Liver (tissue), 9 donors: Measurements from ENCODE around the gene ITIH4. TPM values are rescaled to one million over a fixed set of nuclear protein-coding genes. Genes with fewer than 3 reads are reported as not detected.

Experiments used
- DNase-seq: peaks from one replicate; pipeline ENCODE4 v3.0.0-alpha.2; 2017; ENCODE audit warnings: low spot score
- H3K27ac ChIP-seq, 2 donors: one replicate each; pipeline ENCODE4 v1.7.0; 2013; ENCODE audit warnings: inconsistent platforms in 2 of 2, low read length in 2 of 2, control low read depth in 1 of 2, low read depth in 1 of 2, mild to moderate bottlenecking in 1 of 2
- H3K27me3 ChIP-seq, 4 donors: one replicate each; pipeline versions ENCODE4 v1.6.1 to v1.7.0; 2013; ENCODE audit warnings: low read length in 3 of 4, inconsistent platforms in 1 of 4, mild to moderate bottlenecking in 1 of 4, moderate library complexity in 1 of 4; ENCODE audit not compliant: control insufficient read depth in 4 of 4, insufficient read depth in 4 of 4
- H3K36me3 ChIP-seq, 4 donors: one replicate each; pipeline versions ENCODE4 v1.6.1 to v1.7.0; 2013; ENCODE audit warnings: low read length in 3 of 4, mild to moderate bottlenecking in 3 of 4, low read depth in 1 of 4, moderate library complexity in 1 of 4; ENCODE audit not compliant: control insufficient read depth in 4 of 4, insufficient read depth in 3 of 4
- H3K4me1 ChIP-seq, 4 donors: one replicate each; pipeline versions ENCODE4 v1.6.1 to v1.7.0; 2013; ENCODE audit warnings: low read length in 3 of 4, mild to moderate bottlenecking in 3 of 4, moderate library complexity in 1 of 4; ENCODE audit not compliant: control insufficient read depth in 4 of 4, insufficient read depth in 4 of 4
- H3K4me3 ChIP-seq, 3 donors: one replicate each; pipeline versions ENCODE4 v1.6.1 to v1.7.0; 2013; ENCODE audit warnings: low read length in 3 of 3, control low read depth in 1 of 3, low read depth in 1 of 3, mild to moderate bottlenecking in 1 of 3
- H3K9ac ChIP-seq, 2 donors: one replicate each; pipeline ENCODE4 v1.7.0; 2013; ENCODE audit warnings: low read length in 2 of 2, mild to moderate bottlenecking in 2 of 2, moderate library complexity in 2 of 2, control low read depth in 1 of 2, low read depth in 1 of 2
- H3K9me3 ChIP-seq, 4 donors: one replicate each; pipeline versions ENCODE4 v1.6.1 to v1.7.0; 2013; ENCODE audit warnings: low read length in 3 of 4; ENCODE audit not compliant: control insufficient read depth in 4 of 4
- EGR1 ChIP-seq, 2 donors: IDR thresholded peaks; 2 replicates each; pipeline ENCODE4 v1.6.1; 2016 to 2018; ENCODE audit warnings: antibody characterized with exemption in 2 of 2, low read depth in 2 of 2
- FOXA1 ChIP-seq: IDR thresholded peaks from 2 replicates; pipeline ENCODE4 v1.6.1; 2016; ENCODE audit warnings: antibody characterized with exemption
- FOXA2 ChIP-seq: IDR thresholded peaks from 2 replicates; pipeline ENCODE4 v1.6.1; 2016; ENCODE audit warnings: antibody characterized with exemption
- GABPA ChIP-seq, 2 donors: IDR thresholded peaks in 1 of 2; conservative IDR thresholded peaks in 1 of 2; 2 replicates each; pipeline ENCODE4 v1.6.1; 2016; ENCODE audit warnings: antibody characterized with exemption in 2 of 2, mild to moderate bottlenecking in 1 of 2, moderate library complexity in 1 of 2
- HNF4A ChIP-seq, 2 donors: conservative IDR thresholded peaks; 2 replicates each; pipeline ENCODE4 v1.6.1; 2016; ENCODE audit warnings: antibody characterized with exemption in 2 of 2, mild to moderate bottlenecking in 2 of 2
- HNF4G ChIP-seq: IDR thresholded peaks from 2 replicates; pipeline ENCODE4 v1.6.1; 2016; ENCODE audit warnings: antibody characterized with exemption
- JUND ChIP-seq, 2 donors: IDR thresholded peaks; 2 replicates each; pipeline ENCODE4 v1.6.1; 2016; ENCODE audit warnings: antibody characterized with exemption in 2 of 2
- RAD21 ChIP-seq, 2 donors: IDR thresholded peaks; 2 replicates each; pipeline ENCODE4 v1.6.1; 2016; ENCODE audit warnings: antibody characterized with exemption in 2 of 2, mild to moderate bottlenecking in 2 of 2
- RXRA ChIP-seq, 2 donors: IDR thresholded peaks; 2 replicates each; pipeline ENCODE4 v1.6.1; 2017 to 2018; ENCODE audit warnings: antibody characterized with exemption in 2 of 2, mild to moderate bottlenecking in 1 of 2
- SP1 ChIP-seq: IDR thresholded peaks from 2 replicates; pipeline ENCODE4 v1.6.1; 2018; ENCODE audit warnings: antibody characterized with exemption, mild to moderate bottlenecking
- TAF1 ChIP-seq: conservative IDR thresholded peaks from 2 replicates; pipeline ENCODE4 v1.6.1; 2016; ENCODE audit warnings: antibody characterized with exemption, mild to moderate bottlenecking
- WGBS: extraction: QIAGEN DNeasy Blood & Tissue Kit; methylation state at CpG from one replicate; pipeline ENCODE4 v1.1.7; 2013; 5-methylcytosine and 5-hydroxymethylcytosine counted together
- polyA plus RNA-seq, 2 donors: library from polyadenylated mRNA; stranded (reverse) in 1 of 2; unstranded in 1 of 2; fragments of 200-250 nt in 1 of 2; fragments of >200 nt in 1 of 2; fragmentation: Nextera tagmentation in 1 of 2; extraction: Ambion mirVana in 1 of 2; gene quantifications; one replicate each; pipeline versions ENCODE4 v1.2.1 to v1.2.3, GENCODE V29; 2013 to 2015
- total RNA-seq, 2 donors: library from RNA; depleted of rRNA; stranded (reverse); fragments of >200 nt; gene quantifications; one replicate each; pipeline ENCODE4 v1.2.3, GENCODE V29; 2014
- TF ChIP-seq, protein P1 (sequence below): IDR thresholded peaks from 2 replicates; pipeline ENCODE4 v1.6.1; 2016; ENCODE audit warnings: antibody characterized with exemption
- TF ChIP-seq, protein P2 (sequence below): IDR thresholded peaks from 2 replicates; pipeline ENCODE4 v1.6.1; 2016; ENCODE audit warnings: antibody characterized with exemption
- TF ChIP-seq, protein P3 (sequence below): IDR thresholded peaks from 2 replicates; pipeline ENCODE4 v1.6.1; 2016; ENCODE audit warnings: antibody characterized with exemption
- TF ChIP-seq, protein P4 (sequence below): IDR thresholded peaks from 2 replicates; pipeline ENCODE4 v1.6.1; 2016; ENCODE audit warnings: antibody characterized with exemption, mild to moderate bottlenecking
- TF ChIP-seq, protein P5 (sequence below): fragments of 150-350 bp; IDR thresholded peaks from 2 replicates; pipeline ENCODE4 v1.5.1; 2017; ENCODE audit warnings: improper control_type of control experiment, low read depth, low read length; ENCODE audit not compliant: missing input control
- donor health status: healthy.
- donor health status: healthy.
- donor health status: healthy.
- donor health status: healthy.
- donor health status: healthy.

ITIH4 gene
- total and polyA plus RNA-seq, 4 donors = 447 to 3,354 (median 2,410) TPM

DNA sequence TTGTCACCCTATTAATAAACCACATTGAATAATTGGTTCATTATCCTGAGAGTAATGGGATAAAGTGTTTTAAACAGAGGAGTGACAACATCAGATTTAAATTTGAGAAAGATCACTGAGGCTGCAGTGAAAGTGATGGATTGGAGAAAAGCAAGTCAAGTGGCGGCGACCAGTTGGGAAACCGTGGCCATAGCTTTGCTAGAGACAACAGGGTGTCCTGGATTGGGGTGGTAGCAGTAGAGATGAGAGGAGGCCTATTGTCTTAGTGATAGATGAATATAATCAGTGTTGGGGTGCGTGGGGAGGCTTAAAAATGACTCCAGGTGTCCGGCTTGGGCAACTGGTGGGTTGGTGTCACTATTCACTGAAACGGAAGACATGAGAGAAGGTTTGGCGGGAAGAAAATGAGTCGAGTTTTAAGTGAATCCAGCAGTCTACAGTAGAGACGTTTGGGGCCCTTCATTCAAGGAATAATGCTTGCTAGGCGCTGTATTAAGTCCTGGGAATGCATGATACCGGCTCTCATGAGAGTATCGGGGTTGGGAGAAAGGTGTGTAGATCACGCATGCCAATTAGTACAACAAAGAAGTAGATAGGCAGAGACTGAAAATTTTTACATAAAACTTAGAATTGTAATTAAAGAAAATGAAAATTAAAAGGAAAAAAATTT is 60.6 kb downstream of the ITIH4 start:
- peaks cover 4 to 28% (median 13%) of the 10 kb centered on the region in 4 donors for H3K36me3 ChIP-seq
- no peak overlapping the region for H3K27ac ChIP-seq
- H3K4me1 ChIP-seq = peaks cover 5 to 47% (median 42%) of the 10 kb centered on the region in 4 donors
- peak overlapping the region; percentile 53 to 92 (median 70) for H3K4me3 ChIP-seq
- no peak for DNase-seq
- WGBS = 29% methylated on average over 13 of the region's 13 CpGs
- H3K27me3 ChIP-seq = no peaks in the 10 kb centered on the region
- no peaks in the 10 kb centered on the region for H3K9me3 ChIP-seq
- H3K9ac ChIP-seq = peak overlapping the region in 1 of 2 donors; percentile 40
- TF ChIP-seq, protein P1, sequence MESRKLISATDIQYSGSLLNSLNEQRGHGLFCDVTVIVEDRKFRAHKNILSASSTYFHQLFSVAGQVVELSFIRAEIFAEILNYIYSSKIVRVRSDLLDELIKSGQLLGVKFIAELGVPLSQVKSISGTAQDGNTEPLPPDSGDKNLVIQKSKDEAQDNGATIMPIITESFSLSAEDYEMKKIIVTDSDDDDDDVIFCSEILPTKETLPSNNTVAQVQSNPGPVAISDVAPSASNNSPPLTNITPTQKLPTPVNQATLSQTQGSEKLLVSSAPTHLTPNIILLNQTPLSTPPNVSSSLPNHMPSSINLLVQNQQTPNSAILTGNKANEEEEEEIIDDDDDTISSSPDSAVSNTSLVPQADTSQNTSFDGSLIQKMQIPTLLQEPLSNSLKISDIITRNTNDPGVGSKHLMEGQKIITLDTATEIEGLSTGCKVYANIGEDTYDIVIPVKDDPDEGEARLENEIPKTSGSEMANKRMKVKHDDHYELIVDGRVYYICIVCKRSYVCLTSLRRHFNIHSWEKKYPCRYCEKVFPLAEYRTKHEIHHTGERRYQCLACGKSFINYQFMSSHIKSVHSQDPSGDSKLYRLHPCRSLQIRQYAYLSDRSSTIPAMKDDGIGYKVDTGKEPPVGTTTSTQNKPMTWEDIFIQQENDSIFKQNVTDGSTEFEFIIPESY = no peak
- no peak for TF ChIP-seq HNF4G
- TF ChIP-seq RXRA (IDR thresholded peaks at IDR 0.05) = no peak
- TF ChIP-seq, protein P2, sequence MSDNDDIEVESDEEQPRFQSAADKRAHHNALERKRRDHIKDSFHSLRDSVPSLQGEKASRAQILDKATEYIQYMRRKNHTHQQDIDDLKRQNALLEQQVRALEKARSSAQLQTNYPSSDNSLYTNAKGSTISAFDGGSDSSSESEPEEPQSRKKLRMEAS = no peak
- no peak for TF ChIP-seq JUND (IDR thresholded peaks at IDR 0.05)
- TF ChIP-seq, protein P3, sequence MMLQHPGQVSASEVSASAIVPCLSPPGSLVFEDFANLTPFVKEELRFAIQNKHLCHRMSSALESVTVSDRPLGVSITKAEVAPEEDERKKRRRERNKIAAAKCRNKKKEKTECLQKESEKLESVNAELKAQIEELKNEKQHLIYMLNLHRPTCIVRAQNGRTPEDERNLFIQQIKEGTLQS = no peak
- TF ChIP-seq TAF1 = no peak
- TF ChIP-seq SP1 = no peak
- TF ChIP-seq, protein P4, sequence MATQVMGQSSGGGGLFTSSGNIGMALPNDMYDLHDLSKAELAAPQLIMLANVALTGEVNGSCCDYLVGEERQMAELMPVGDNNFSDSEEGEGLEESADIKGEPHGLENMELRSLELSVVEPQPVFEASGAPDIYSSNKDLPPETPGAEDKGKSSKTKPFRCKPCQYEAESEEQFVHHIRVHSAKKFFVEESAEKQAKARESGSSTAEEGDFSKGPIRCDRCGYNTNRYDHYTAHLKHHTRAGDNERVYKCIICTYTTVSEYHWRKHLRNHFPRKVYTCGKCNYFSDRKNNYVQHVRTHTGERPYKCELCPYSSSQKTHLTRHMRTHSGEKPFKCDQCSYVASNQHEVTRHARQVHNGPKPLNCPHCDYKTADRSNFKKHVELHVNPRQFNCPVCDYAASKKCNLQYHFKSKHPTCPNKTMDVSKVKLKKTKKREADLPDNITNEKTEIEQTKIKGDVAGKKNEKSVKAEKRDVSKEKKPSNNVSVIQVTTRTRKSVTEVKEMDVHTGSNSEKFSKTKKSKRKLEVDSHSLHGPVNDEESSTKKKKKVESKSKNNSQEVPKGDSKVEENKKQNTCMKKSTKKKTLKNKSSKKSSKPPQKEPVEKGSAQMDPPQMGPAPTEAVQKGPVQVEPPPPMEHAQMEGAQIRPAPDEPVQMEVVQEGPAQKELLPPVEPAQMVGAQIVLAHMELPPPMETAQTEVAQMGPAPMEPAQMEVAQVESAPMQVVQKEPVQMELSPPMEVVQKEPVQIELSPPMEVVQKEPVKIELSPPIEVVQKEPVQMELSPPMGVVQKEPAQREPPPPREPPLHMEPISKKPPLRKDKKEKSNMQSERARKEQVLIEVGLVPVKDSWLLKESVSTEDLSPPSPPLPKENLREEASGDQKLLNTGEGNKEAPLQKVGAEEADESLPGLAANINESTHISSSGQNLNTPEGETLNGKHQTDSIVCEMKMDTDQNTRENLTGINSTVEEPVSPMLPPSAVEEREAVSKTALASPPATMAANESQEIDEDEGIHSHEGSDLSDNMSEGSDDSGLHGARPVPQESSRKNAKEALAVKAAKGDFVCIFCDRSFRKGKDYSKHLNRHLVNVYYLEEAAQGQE = no peak
- TF ChIP-seq HNF4A (conservative IDR thresholded peaks at IDR 0.05) = no peak
- no peak for TF ChIP-seq GABPA (IDR thresholded peaks at IDR 0.05 in 1 of 2, conservative IDR thresholded peaks at IDR 0.05 in 1 of 2)
- no peak for TF ChIP-seq EGR1 (IDR thresholded peaks at IDR 0.05; ENCODE audit: low read depth in 2 of 2)
- no peak for TF ChIP-seq FOXA2
- no peak for TF ChIP-seq FOXA1
- TF ChIP-seq RAD21 (IDR thresholded peaks at IDR 0.05) = no peak

DNA sequence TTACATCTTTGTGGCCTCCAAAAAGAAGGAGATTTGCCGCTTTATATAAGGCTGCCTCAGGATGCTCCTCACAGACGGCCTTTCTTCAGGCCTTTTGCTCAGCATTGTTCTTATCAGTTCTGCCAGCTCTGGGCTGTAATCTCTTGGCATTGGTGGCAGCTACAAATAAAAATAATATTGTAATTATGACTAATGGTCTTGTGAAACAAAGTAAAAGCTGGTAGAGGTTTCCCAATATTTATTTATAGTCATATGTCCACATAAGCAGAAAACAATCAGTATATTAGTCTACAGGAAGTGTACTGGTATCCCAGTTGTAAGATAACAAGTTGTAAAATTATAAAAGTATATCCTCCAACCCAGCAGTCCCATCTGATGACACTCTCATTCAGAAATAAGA is 67.0 kb downstream of the ITIH4 start:
- DNase-seq = no peak
- WGBS = 86% methylated on average over 2 of the region's 2 CpGs
- Histone ChIP-seq H3K27ac (no peak overlapping the region), H3K27me3 (no peaks in the 10 kb centered on the region), H3K9me3 (no peaks in the 10 kb centered on the region), H3K4me3 (no peak overlapping the region), H3K9ac (no peak overlapping the region), H3K4me1 (peaks cover 0 to 7% (median 0%) of the 10 kb centered on the region in 4 donors), H3K36me3 (peaks cover 4 to 64% (median 42%) of the 10 kb centered on the region in 4 donors)
- TF ChIP-seq, protein P3 = no peak
- TF ChIP-seq, protein P5, sequence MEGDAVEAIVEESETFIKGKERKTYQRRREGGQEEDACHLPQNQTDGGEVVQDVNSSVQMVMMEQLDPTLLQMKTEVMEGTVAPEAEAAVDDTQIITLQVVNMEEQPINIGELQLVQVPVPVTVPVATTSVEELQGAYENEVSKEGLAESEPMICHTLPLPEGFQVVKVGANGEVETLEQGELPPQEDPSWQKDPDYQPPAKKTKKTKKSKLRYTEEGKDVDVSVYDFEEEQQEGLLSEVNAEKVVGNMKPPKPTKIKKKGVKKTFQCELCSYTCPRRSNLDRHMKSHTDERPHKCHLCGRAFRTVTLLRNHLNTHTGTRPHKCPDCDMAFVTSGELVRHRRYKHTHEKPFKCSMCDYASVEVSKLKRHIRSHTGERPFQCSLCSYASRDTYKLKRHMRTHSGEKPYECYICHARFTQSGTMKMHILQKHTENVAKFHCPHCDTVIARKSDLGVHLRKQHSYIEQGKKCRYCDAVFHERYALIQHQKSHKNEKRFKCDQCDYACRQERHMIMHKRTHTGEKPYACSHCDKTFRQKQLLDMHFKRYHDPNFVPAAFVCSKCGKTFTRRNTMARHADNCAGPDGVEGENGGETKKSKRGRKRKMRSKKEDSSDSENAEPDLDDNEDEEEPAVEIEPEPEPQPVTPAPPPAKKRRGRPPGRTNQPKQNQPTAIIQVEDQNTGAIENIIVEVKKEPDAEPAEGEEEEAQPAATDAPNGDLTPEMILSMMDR = no peak
- TF ChIP-seq FOXA1 (no peak), SP1 (no peak), HNF4G (no peak), JUND (IDR thresholded peaks at IDR 0.05) (no peak), HNF4A (conservative IDR thresholded peaks at IDR 0.05) (no peak), GABPA (IDR thresholded peaks at IDR 0.05 in 1 of 2, conservative IDR thresholded peaks at IDR 0.05 in 1 of 2) (no peak)
- TF ChIP-seq, protein P2 = no peak
